ENCODE results near the gene VAV3. TPM values are rescaled to one million over a fixed set of nuclear protein-coding genes. Genes with fewer than 3 reads are reported as not detected.

The VAV3 gene
- total RNA-seq, 1 experiment from 2014 or later = 2.7 TPM

- no peak for DNase-seq (ENCODE audit: low read depth, low spot score)
- in situ Hi-C loops (cut with HindIII; ENCODE audit: low pct_unique_long_range_greater_than_20kb, low sequenced_read_pairs) = no loop called here
Measured at GRCh38 chr1:107541412-107541811, 423.6 kb downstream of the VAV3 start.

GRCh38 chr1:107538502-107538901 lies 426.5 kb downstream of the VAV3 start:
- no peak for DNase-seq (ENCODE audit: low read depth, low spot score)
- in situ Hi-C loops (cut with HindIII; ENCODE audit: low pct_unique_long_range_greater_than_20kb, low sequenced_read_pairs) = no loop called here

GRCh38 chr1:107536266-107536665 lies 428.7 kb downstream of the VAV3 start:
- in situ Hi-C loops (cut with HindIII; ENCODE audit: low pct_unique_long_range_greater_than_20kb, low sequenced_read_pairs) = no loop called here
- no peak for DNase-seq (ENCODE audit: low read depth, low spot score)

GRCh38 chr1:107535091-107535490 lies 429.9 kb downstream of the VAV3 start:
- no peak for DNase-seq (ENCODE audit: low read depth, low spot score)
- in situ Hi-C loops (cut with HindIII; ENCODE audit: low pct_unique_long_range_greater_than_20kb, low sequenced_read_pairs) = no loop called here

GRCh38 chr1:107534632-107535031 lies 430.3 kb downstream of the VAV3 start:
- in situ Hi-C loops (cut with HindIII; ENCODE audit: low pct_unique_long_range_greater_than_20kb, low sequenced_read_pairs) = no loop called here
- no peak for DNase-seq (ENCODE audit: low read depth, low spot score)

- DNase-seq (ENCODE audit: low read depth, low spot score) = no peak
- in situ Hi-C loops (cut with HindIII; ENCODE audit: low pct_unique_long_range_greater_than_20kb, low sequenced_read_pairs) = no loop called here
Measured at GRCh38 chr1:107533436-107533835, 431.5 kb downstream of the VAV3 start.

- in situ Hi-C loops (cut with HindIII; ENCODE audit: low pct_unique_long_range_greater_than_20kb, low sequenced_read_pairs) = no loop called here
- no peak for DNase-seq (ENCODE audit: low read depth, low spot score)
Measured at GRCh38 chr1:107532318-107532717, 432.7 kb downstream of the VAV3 start.

GRCh38 chr1:107531065-107531908 lies 433.7 kb downstream of the VAV3 start:
- in situ Hi-C loops (cut with HindIII; ENCODE audit: low pct_unique_long_range_greater_than_20kb, low sequenced_read_pairs) = no loop called here
- DNase-seq (ENCODE audit: low read depth, low spot score) = peak; percentile 23

- in situ Hi-C loops (cut with HindIII; ENCODE audit: low pct_unique_long_range_greater_than_20kb, low sequenced_read_pairs) = no loop called here
Measured at GRCh38 chr1:107530543-107530942, 434.4 kb downstream of the VAV3 start.

GRCh38 chr1:107529511-107530149 lies 435.4 kb downstream of the VAV3 start:
- DNase-seq (ENCODE audit: low read depth, low spot score) = peak; percentile 87
- in situ Hi-C loops (cut with HindIII; ENCODE audit: low pct_unique_long_range_greater_than_20kb, low sequenced_read_pairs) = no loop called here

More at GRCh38 chr1:107530543-107530942, 434.4 kb downstream of the VAV3 start:
- peak; percentile 98 for DNase-seq (ENCODE audit: low read depth, low spot score)

GRCh38 chr1:107526524-107527198 lies 438.3 kb downstream of the VAV3 start:
- in situ Hi-C loops (cut with HindIII; ENCODE audit: low pct_unique_long_range_greater_than_20kb, low sequenced_read_pairs) = no loop called here
- no peak for DNase-seq (ENCODE audit: low read depth, low spot score)

- no peak for DNase-seq (ENCODE audit: low read depth, low spot score)
- in situ Hi-C loops (cut with HindIII; ENCODE audit: low pct_unique_long_range_greater_than_20kb, low sequenced_read_pairs) = no loop called here
Measured at GRCh38 chr1:107525961-107526360, 439.0 kb downstream of the VAV3 start.

- in situ Hi-C loops (cut with HindIII; ENCODE audit: low pct_unique_long_range_greater_than_20kb, low sequenced_read_pairs) = no loop called here
- DNase-seq (ENCODE audit: low read depth, low spot score) = no peak
Measured at GRCh38 chr1:107525145-107525544, 439.8 kb downstream of the VAV3 start.

- in situ Hi-C loops (cut with HindIII; ENCODE audit: low pct_unique_long_range_greater_than_20kb, low sequenced_read_pairs) = no loop called here
- no peak for DNase-seq (ENCODE audit: low read depth, low spot score)
Measured at GRCh38 chr1:107524301-107524700, 440.7 kb downstream of the VAV3 start.

GRCh38 chr1:107523736-107524135 lies 441.2 kb downstream of the VAV3 start:
- in situ Hi-C loops (cut with HindIII; ENCODE audit: low pct_unique_long_range_greater_than_20kb, low sequenced_read_pairs) = no loop called here
- no peak for DNase-seq (ENCODE audit: low read depth, low spot score)

- DNase-seq (ENCODE audit: low read depth, low spot score) = no peak
- in situ Hi-C loops (cut with HindIII; ENCODE audit: low pct_unique_long_range_greater_than_20kb, low sequenced_read_pairs) = no loop called here
Measured at GRCh38 chr1:107523061-107523460, 441.9 kb downstream of the VAV3 start.

All from SK-MEL-5 (cell line).